Measurements from ENCODE around the gene SV2A.
"Not testable (repeated sequence)": the region's sequence is repeated elsewhere in the genome, so short reads cannot be mapped to it uniquely, and the experiment has no call there.

The SV2A gene

GRCh38 chr1:149917571-149918144 lies at the start of gene SV2A:
Gene SV2A, minus strand, starts transcription at chr1:149917844. Its CDS starts 4,004 bp downstream, at chr1:149913840.
- peak within 1 kb of the TSS; percentile 61 to 74 for H3K4me3 ChIP-seq (ENCODE audit: low read depth in 1 of 2, low read length in 2 of 2)
- H3K36me3 ChIP-seq (ENCODE audit: control insufficient read depth in 1 of 2, insufficient read depth in 2 of 2, low read length in 2 of 2): peaks cover 3 to 4% of the 10 kb centered on the region in 2 donors
- H3K27me3 ChIP-seq (ENCODE audit: low read depth, low read length): peaks cover 6% of the 10 kb centered on the region
- H3K4me1 ChIP-seq (ENCODE audit: control insufficient read depth in 1 of 2, insufficient read depth in 2 of 2, low read length in 2 of 2): peaks cover 0 to 20% of the 10 kb centered on the region in 2 donors
- no peak within 1 kb of the TSS for H3K27ac ChIP-seq (ENCODE audit: low read length)
- H3K9me3 ChIP-seq (ENCODE audit: control insufficient read depth in 1 of 2, low read length in 2 of 2): no peaks in the 10 kb centered on the region

GRCh38 chr1:149967041-149967440 lies 49.4 kb upstream of the SV2A start:
- H3K4me3 ChIP-seq (ENCODE audit: low read depth in 1 of 2, low read length in 2 of 2): no peak overlapping the region
- no peak overlapping the region for H3K27ac ChIP-seq (ENCODE audit: low read length)
- H3K9me3 ChIP-seq (ENCODE audit: control insufficient read depth in 1 of 2, low read length in 2 of 2): no peaks in the 10 kb centered on the region
- H3K36me3 ChIP-seq (ENCODE audit: control insufficient read depth in 1 of 2, insufficient read depth in 2 of 2, low read length in 2 of 2): peaks cover 43 to 60% of the 10 kb centered on the region in 2 donors
- H3K4me1 ChIP-seq (ENCODE audit: control insufficient read depth in 1 of 2, insufficient read depth in 2 of 2, low read length in 2 of 2): peaks cover 0 to 12% of the 10 kb centered on the region in 2 donors
- H3K27me3 ChIP-seq (ENCODE audit: low read depth, low read length): no peaks in the 10 kb centered on the region

GRCh38 chr1:149966405-149966804 lies 48.8 kb upstream of the SV2A start:
- no peaks in the 10 kb centered on the region for H3K9me3 ChIP-seq (ENCODE audit: control insufficient read depth in 1 of 2, low read length in 2 of 2)
- H3K4me3 ChIP-seq (ENCODE audit: low read depth in 1 of 2, low read length in 2 of 2): no peak overlapping the region
- peaks cover 0 to 15% of the 10 kb centered on the region in 2 donors for H3K4me1 ChIP-seq (ENCODE audit: control insufficient read depth in 1 of 2, insufficient read depth in 2 of 2, low read length in 2 of 2)
- H3K36me3 ChIP-seq (ENCODE audit: control insufficient read depth in 1 of 2, insufficient read depth in 2 of 2, low read length in 2 of 2): peaks cover 37 to 53% of the 10 kb centered on the region in 2 donors
- no peaks in the 10 kb centered on the region for H3K27me3 ChIP-seq (ENCODE audit: low read depth, low read length)
- H3K27ac ChIP-seq (ENCODE audit: low read length): no peak overlapping the region

- Histone ChIP-seq H3K27ac (ENCODE audit: low read length) (no peak overlapping the region), H3K9me3 (ENCODE audit: control insufficient read depth in 1 of 2, low read length in 2 of 2) (no peaks in the 10 kb centered on the region), H3K36me3 (ENCODE audit: control insufficient read depth in 1 of 2, insufficient read depth in 2 of 2, low read length in 2 of 2) (peaks cover 33 to 51% of the 10 kb centered on the region in 2 donors), H3K4me3 (ENCODE audit: low read depth in 1 of 2, low read length in 2 of 2) (no peak overlapping the region), H3K4me1 (ENCODE audit: control insufficient read depth in 1 of 2, insufficient read depth in 2 of 2, low read length in 2 of 2) (peaks cover 0 to 15% of the 10 kb centered on the region in 2 donors), H3K27me3 (ENCODE audit: low read depth, low read length) (no peaks in the 10 kb centered on the region)
Measured at GRCh38 chr1:149965440-149965839, 47.8 kb upstream of the SV2A start.

GRCh38 chr1:149963358-149963757 lies 45.7 kb upstream of the SV2A start:
- Histone ChIP-seq H3K9me3 (ENCODE audit: control insufficient read depth in 1 of 2, low read length in 2 of 2) (no peaks in the 10 kb centered on the region), H3K4me1 (ENCODE audit: control insufficient read depth in 1 of 2, insufficient read depth in 2 of 2, low read length in 2 of 2) (peaks cover 0 to 15% of the 10 kb centered on the region in 2 donors), H3K36me3 (ENCODE audit: control insufficient read depth in 1 of 2, insufficient read depth in 2 of 2, low read length in 2 of 2) (peaks cover 39 to 47% of the 10 kb centered on the region in 2 donors), H3K4me3 (ENCODE audit: low read depth in 1 of 2, low read length in 2 of 2) (no peak overlapping the region), H3K27me3 (ENCODE audit: low read depth, low read length) (no peaks in the 10 kb centered on the region), H3K27ac (ENCODE audit: low read length) (no peak overlapping the region)

GRCh38 chr1:149962736-149963135 lies 45.1 kb upstream of the SV2A start:
- Histone ChIP-seq H3K4me1 (ENCODE audit: control insufficient read depth in 1 of 2, insufficient read depth in 2 of 2, low read length in 2 of 2) (peaks cover 0 to 15% of the 10 kb centered on the region in 2 donors), H3K27me3 (ENCODE audit: low read depth, low read length) (no peaks in the 10 kb centered on the region), H3K27ac (ENCODE audit: low read length) (no peak overlapping the region), H3K9me3 (ENCODE audit: control insufficient read depth in 1 of 2, low read length in 2 of 2) (no peaks in the 10 kb centered on the region), H3K4me3 (ENCODE audit: low read depth in 1 of 2, low read length in 2 of 2) (no peak overlapping the region), H3K36me3 (ENCODE audit: control insufficient read depth in 1 of 2, insufficient read depth in 2 of 2, low read length in 2 of 2) (peaks cover 39 to 51% of the 10 kb centered on the region in 2 donors)

- peaks cover 0 to 15% of the 10 kb centered on the region in 2 donors for H3K4me1 ChIP-seq (ENCODE audit: control insufficient read depth in 1 of 2, insufficient read depth in 2 of 2, low read length in 2 of 2)
- no peaks in the 10 kb centered on the region for H3K9me3 ChIP-seq (ENCODE audit: control insufficient read depth in 1 of 2, low read length in 2 of 2)
- peaks cover 37 to 54% of the 10 kb centered on the region in 2 donors for H3K36me3 ChIP-seq (ENCODE audit: control insufficient read depth in 1 of 2, insufficient read depth in 2 of 2, low read length in 2 of 2)
- H3K4me3 ChIP-seq (ENCODE audit: low read depth in 1 of 2, low read length in 2 of 2): no peak overlapping the region
- peak overlapping the region; percentile 3 for H3K27ac ChIP-seq (ENCODE audit: low read length)
- no peaks in the 10 kb centered on the region for H3K27me3 ChIP-seq (ENCODE audit: low read depth, low read length)
Measured at GRCh38 chr1:149962039-149962647, 44.5 kb upstream of the SV2A start.

- H3K27me3 ChIP-seq (ENCODE audit: low read depth, low read length); H3K4me1 ChIP-seq (ENCODE audit: control insufficient read depth in 1 of 2, insufficient read depth in 2 of 2, low read length in 2 of 2); H3K9me3 ChIP-seq (ENCODE audit: control insufficient read depth in 1 of 2, low read length in 2 of 2); H3K27ac ChIP-seq (ENCODE audit: low read length); H3K4me3 ChIP-seq (ENCODE audit: low read depth in 1 of 2, low read length in 2 of 2): not testable (repeated sequence)
- peaks cover 12 to 26% of the 10 kb centered on the region in 2 donors for H3K36me3 ChIP-seq (ENCODE audit: control insufficient read depth in 1 of 2, insufficient read depth in 2 of 2, low read length in 2 of 2)
Measured at GRCh38 chr1:149957548-149957947, 39.9 kb upstream of the SV2A start.

- Histone ChIP-seq H3K27ac (ENCODE audit: low read length) (no peak overlapping the region), H3K4me3 (ENCODE audit: low read depth in 1 of 2, low read length in 2 of 2) (no peak overlapping the region), H3K36me3 (ENCODE audit: control insufficient read depth in 1 of 2, insufficient read depth in 2 of 2, low read length in 2 of 2) (peaks cover 11 to 40% of the 10 kb centered on the region in 2 donors), H3K27me3 (ENCODE audit: low read depth, low read length) (no peaks in the 10 kb centered on the region), H3K4me1 (ENCODE audit: control insufficient read depth in 1 of 2, insufficient read depth in 2 of 2, low read length in 2 of 2) (no peaks in the 10 kb centered on the region), H3K9me3 (ENCODE audit: control insufficient read depth in 1 of 2, low read length in 2 of 2) (no peaks in the 10 kb centered on the region)
Measured at GRCh38 chr1:149949911-149950310, 32.3 kb upstream of the SV2A start.

GRCh38 chr1:149945206-149945605 lies 27.6 kb upstream of the SV2A start:
- H3K4me1 ChIP-seq (ENCODE audit: control insufficient read depth in 1 of 2, insufficient read depth in 2 of 2, low read length in 2 of 2): peaks cover 0 to 6% of the 10 kb centered on the region in 2 donors
- H3K9me3 ChIP-seq (ENCODE audit: control insufficient read depth in 1 of 2, low read length in 2 of 2): no peaks in the 10 kb centered on the region
- no peaks in the 10 kb centered on the region for H3K27me3 ChIP-seq (ENCODE audit: low read depth, low read length)
- H3K36me3 ChIP-seq (ENCODE audit: control insufficient read depth in 1 of 2, insufficient read depth in 2 of 2, low read length in 2 of 2): peaks cover 16 to 48% of the 10 kb centered on the region in 2 donors
- no peak overlapping the region for H3K27ac ChIP-seq (ENCODE audit: low read length)
- H3K4me3 ChIP-seq (ENCODE audit: low read depth in 1 of 2, low read length in 2 of 2): no peak overlapping the region

- Histone ChIP-seq H3K9me3 (ENCODE audit: control insufficient read depth in 1 of 2, low read length in 2 of 2) (no peaks in the 10 kb centered on the region), H3K36me3 (ENCODE audit: control insufficient read depth in 1 of 2, insufficient read depth in 2 of 2, low read length in 2 of 2) (peaks cover 12 to 31% of the 10 kb centered on the region in 2 donors), H3K27me3 (ENCODE audit: low read depth, low read length) (no peaks in the 10 kb centered on the region), H3K27ac (ENCODE audit: low read length) (no peak overlapping the region), H3K4me1 (ENCODE audit: control insufficient read depth in 1 of 2, insufficient read depth in 2 of 2, low read length in 2 of 2) (peaks cover 2 to 19% of the 10 kb centered on the region in 2 donors), H3K4me3 (ENCODE audit: low read depth in 1 of 2, low read length in 2 of 2) (no peak overlapping the region)
Measured at GRCh38 chr1:149942885-149943284, 25.2 kb upstream of the SV2A start.
